Mucosa of descending colon (tissue), 3 donors: Measurements from ENCODE around the gene NABP2. TPM values are rescaled to one million over a fixed set of nuclear protein-coding genes. Genes with fewer than 3 reads are reported as not detected.

Experiments used
- ATAC-seq: fragments of 200-7000 bp; cut with Tn5 transposase; one replicate; pipeline ENCODE4 v1.9.1; 2020; ENCODE audit warnings: mild to moderate bottlenecking, moderate library complexity
- DNase-seq, 3 donors: peaks; one replicate each; pipeline ENCODE4 v3.0.0-alpha.2; 2020
- H3K36me3 ChIP-seq: fragments of 200-600 bp; one replicate; pipeline ENCODE4 v1.8.0; 2021; ENCODE audit warnings: low read depth, mild to moderate bottlenecking
- H3K4me1 ChIP-seq: fragments of 200-600 bp; one replicate; pipeline ENCODE4 v1.8.0; 2021; ENCODE audit warnings: low read depth, mild to moderate bottlenecking
- H3K4me3 ChIP-seq: fragments of 200-600 bp; one replicate; pipeline ENCODE4 v1.8.0; 2021; ENCODE audit warnings: mild to moderate bottlenecking
- H3K9me3 ChIP-seq: fragments of 200-600 bp; one replicate; pipeline ENCODE4 v1.8.0; 2021; ENCODE audit warnings: mild to moderate bottlenecking
- intact Hi-C, 2 donors: fragments of 100-400 bp; cut with DNase I in 1 of 2; cut with micrococcal nuclease in 1 of 2; formaldehyde crosslinking; loops; one replicate each; pipeline versions ENCODE4 v1.11.0 to v1.11.1; 2022; cut with DNase I, micrococcal nuclease
- total RNA-seq, 3 donors: library from RNA; stranded (reverse); fragmentation: NEBNext Ultra II Directional in 2 of 3; extraction: Animal tissue kit (Norgen Biotek cat#: 25700) in 2 of 3; gene quantifications; one replicate each; pipeline versions ENCODE4 v1.2.1 to v1.2.4, GENCODE V29; 2021 to 2023
- TF ChIP-seq, protein P1 (sequence below): fragments of 200-600 bp; IDR thresholded peaks from one replicate; pipeline ENCODE4 v1.8.0; 2022; ENCODE audit warnings: antibody characterized with exemption, mild to moderate bottlenecking
- donor health status: DM: no; HTN: no; CAD: no; lungs with moderate emphysema.
- donor health status: DM: no; HTN: no; CAD: no.
- donor health status: DM: no; HTN: yes; CAD: no.

Gene NABP2
- total RNA-seq, 3 donors from 2014 or later, result 22.2 to 37.3 (median 30.2) TPM

DNA sequence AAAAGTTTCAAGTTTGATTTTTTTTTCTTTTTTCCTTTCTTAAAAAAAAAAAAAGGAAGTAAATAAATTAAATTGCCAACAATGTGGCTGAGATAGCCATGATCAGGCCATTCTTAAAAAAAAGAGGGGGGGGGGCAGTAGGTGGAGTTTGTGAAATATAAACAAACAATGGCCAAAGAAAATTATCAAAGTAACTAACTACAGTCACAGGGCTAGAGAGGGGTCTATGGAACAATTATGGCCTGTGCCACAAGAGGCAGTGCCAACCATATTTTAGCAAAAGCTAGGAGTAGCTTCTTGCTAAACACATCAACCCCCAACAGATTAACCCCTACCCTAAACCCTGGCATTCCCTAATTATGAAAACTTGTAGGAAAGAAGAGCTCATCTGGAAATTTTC lies 18.7 kb upstream of the NABP2 start:
- H3K9me3 ChIP-seq, result no peaks in the 10 kb centered on the region
- DNase-seq (no peak), ATAC-seq (no peak)
- H3K4me3 ChIP-seq, result no peak overlapping the region
- no peaks in the 10 kb centered on the region for H3K4me1 ChIP-seq
- H3K36me3 ChIP-seq, result no peaks in the 10 kb centered on the region
- TF ChIP-seq, protein P1, sequence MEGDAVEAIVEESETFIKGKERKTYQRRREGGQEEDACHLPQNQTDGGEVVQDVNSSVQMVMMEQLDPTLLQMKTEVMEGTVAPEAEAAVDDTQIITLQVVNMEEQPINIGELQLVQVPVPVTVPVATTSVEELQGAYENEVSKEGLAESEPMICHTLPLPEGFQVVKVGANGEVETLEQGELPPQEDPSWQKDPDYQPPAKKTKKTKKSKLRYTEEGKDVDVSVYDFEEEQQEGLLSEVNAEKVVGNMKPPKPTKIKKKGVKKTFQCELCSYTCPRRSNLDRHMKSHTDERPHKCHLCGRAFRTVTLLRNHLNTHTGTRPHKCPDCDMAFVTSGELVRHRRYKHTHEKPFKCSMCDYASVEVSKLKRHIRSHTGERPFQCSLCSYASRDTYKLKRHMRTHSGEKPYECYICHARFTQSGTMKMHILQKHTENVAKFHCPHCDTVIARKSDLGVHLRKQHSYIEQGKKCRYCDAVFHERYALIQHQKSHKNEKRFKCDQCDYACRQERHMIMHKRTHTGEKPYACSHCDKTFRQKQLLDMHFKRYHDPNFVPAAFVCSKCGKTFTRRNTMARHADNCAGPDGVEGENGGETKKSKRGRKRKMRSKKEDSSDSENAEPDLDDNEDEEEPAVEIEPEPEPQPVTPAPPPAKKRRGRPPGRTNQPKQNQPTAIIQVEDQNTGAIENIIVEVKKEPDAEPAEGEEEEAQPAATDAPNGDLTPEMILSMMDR, result no peak
- intact Hi-C loops, result no loop called here

DNA sequence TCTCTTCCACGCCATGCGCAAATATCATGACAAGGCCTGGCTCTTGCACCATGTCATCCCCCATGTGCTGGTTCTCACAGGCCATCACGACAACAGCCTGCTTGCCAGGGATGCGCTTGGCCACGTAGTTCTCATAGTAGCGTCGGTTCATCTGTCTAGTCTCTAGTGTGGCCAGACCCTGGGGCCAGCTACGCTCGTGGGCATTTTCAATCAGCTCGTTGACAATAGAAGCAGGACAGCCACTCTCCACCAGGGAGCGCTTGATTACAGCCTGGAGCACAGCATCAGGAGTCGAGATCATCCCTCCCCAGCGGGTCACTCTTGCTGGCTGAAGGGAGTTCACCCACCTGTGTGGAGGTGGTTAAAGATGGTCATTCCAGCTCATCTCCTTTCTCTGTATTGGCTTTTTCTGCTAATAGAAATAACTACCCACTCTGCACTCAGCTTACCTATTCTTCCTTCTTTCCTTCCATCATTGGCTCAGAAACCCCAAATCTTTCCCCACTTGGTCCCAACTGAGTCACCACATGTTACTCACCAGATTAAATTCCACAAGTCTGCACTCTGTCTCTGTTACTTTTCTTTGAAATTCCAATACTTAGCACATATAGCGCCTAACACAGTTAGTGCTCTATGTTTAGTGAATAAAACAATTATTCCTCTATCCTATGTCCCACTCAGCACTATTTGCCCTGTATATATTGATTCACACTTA lies 17.5 kb upstream of the NABP2 start:
- ATAC-seq, result peak; percentile 87
- Histone ChIP-seq H3K36me3 (no peaks in the 10 kb centered on the region), H3K4me1 (no peaks in the 10 kb centered on the region), H3K4me3 (no peak overlapping the region), H3K9me3 (no peaks in the 10 kb centered on the region)
- TF ChIP-seq, protein P1, result peak; percentile 42
- DNase-seq, result peak in 2 of 3 donors; percentile 71 to 85
- intact Hi-C loops, result no loop called here

DNA sequence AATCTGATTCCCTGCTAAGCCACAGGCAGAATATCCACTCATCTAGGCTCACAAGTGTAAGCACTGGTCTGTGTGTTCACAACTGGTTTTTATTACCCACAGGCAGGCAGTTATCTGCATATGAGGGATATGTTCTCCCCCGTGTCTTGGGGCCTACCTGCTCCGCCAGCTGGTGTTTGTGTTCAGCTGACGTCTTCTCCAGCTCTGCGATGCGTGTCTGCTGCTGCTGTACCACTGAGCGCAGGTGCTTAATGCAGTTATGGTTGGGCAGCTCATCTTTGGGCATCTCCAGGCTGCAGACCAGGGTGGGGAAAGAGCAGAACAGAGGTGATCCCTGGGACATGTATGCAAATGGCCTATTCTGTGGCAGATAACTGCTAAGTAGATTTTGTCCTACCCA lies 16.1 kb upstream of the NABP2 start:
- peak; percentile 25 for ATAC-seq
- TF ChIP-seq, protein P1, result no peak
- Histone ChIP-seq H3K4me1 (no peaks in the 10 kb centered on the region), H3K4me3 (no peak overlapping the region), H3K36me3 (no peaks in the 10 kb centered on the region), H3K9me3 (no peaks in the 10 kb centered on the region)
- no peak for DNase-seq
- intact Hi-C loops, result no loop called here

DNA sequence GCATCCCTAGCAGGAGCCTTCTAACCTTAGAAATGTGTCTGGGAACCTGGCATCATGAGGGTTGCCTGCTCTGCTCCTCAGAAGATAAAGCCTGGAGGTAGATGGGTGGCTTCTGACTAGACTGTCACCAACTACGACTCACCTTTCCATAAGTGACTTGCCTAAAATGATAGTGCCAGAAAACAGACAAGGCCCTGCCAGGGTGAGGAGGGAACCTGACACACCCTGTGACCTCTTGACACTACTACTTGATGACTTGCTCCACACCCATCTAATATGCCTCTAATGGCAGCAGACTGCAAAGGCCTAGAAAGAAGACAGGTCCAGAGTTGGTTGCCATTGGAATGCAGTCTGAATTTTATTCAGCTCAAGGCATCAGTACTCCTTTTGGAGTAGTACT lies 11.8 kb upstream of the NABP2 start:
- Histone ChIP-seq H3K9me3 (no peaks in the 10 kb centered on the region), H3K36me3 (no peaks in the 10 kb centered on the region), H3K4me3 (no peak overlapping the region), H3K4me1 (no peaks in the 10 kb centered on the region)
- intact Hi-C loops, result no loop called here
- ATAC-seq, result no peak
- TF ChIP-seq, protein P1, result no peak
- DNase-seq, result no peak

DNA sequence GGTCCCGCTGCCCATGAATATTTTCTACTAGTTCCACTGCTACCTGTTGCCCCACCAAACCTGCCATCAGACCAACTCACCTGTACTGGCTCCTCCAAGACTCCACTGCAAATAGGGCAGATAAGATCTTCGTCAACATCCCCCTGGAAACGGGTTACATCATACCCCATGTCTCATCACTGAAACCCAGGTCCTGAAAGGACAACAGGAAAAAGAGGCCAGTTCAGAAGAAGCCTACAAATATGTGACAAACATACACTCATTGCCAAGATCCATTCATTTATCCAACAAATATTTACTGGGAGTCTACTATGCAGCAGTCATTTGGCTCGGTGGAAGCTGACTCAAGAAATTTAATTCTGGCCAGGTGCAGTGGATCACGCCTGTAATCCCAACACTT lies 10.3 kb upstream of the NABP2 start:
- Histone ChIP-seq H3K9me3 (no peaks in the 10 kb centered on the region), H3K4me1 (no peaks in the 10 kb centered on the region), H3K36me3 (no peaks in the 10 kb centered on the region), H3K4me3 (no peak overlapping the region)
- ATAC-seq (no peak), DNase-seq (no peak)
- TF ChIP-seq, protein P1, result no peak
- intact Hi-C loops, result no loop called here
